Astrocyte (in vitro differentiated cells and primary cell): Measurements from ENCODE around the gene ZFR.

Experiments
- CTCF ChIP-seq: IDR thresholded peaks from 2 replicates; pipeline ENCODE4 v1.5.1; 2011; ENCODE audit warnings: low read depth, mild to moderate bottlenecking, inconsistent platforms, low read length, moderate library complexity; ENCODE audit not compliant: insufficient read depth
- EZH2 ChIP-seq: IDR thresholded peaks from 2 replicates; pipeline ENCODE4 v1.6.1; 2012; ENCODE audit warnings: mild to moderate bottlenecking, low read length, inconsistent platforms; ENCODE audit not compliant: insufficient read depth

GRCh38 chr5:32379421-32379820 is 65.1 kb downstream of the ZFR start:
- TF ChIP-seq CTCF (no peak), EZH2 (no peak)
